Lower leg skin (tissue), 4 donors: ENCODE measurements around the gene ERGIC2. TPM values are rescaled to one million over a fixed set of nuclear protein-coding genes. Genes with fewer than 3 reads are reported as not detected.
"Not testable (repeated sequence)": the region's sequence is repeated elsewhere in the genome, so short reads cannot be mapped to it uniquely, and the experiment has no call there.

Experiments
- DNase-seq, 2 donors: peaks; one replicate each; pipeline ENCODE4 v3.0.0-alpha.2; 2019; ENCODE audit warnings: low spot score in 2 of 2
- H3K4me3 ChIP-seq: fragments of 200-600 bp; sonication (generic); 2 replicates; pipeline ENCODE4 v1.5.1; 2017; ENCODE audit warnings: mild to moderate bottlenecking, low read depth; ENCODE audit not compliant: poor library complexity, severe bottlenecking
- CTCF ChIP-seq, 3 donors: fragments of 450-650 bp; IDR thresholded peaks; one replicate each; pipeline ENCODE4 v1.5.1; 2016; ENCODE audit warnings: antibody characterized with exemption in 3 of 3, mild to moderate bottlenecking in 3 of 3, moderate library complexity in 2 of 3
- POLR2A ChIP-seq, 2 donors: fragments of 450-650 bp; IDR thresholded peaks; one replicate each; pipeline ENCODE4 v1.6.1; 2016 to 2017; ENCODE audit warnings: antibody characterized with exemption in 2 of 2, mild to moderate bottlenecking in 1 of 2, moderate library complexity in 1 of 2
- WGBS, 2 donors: methylation state at CpG; one replicate each; pipeline ENCODE4 v1.1.5; 2018; 5-methylcytosine and 5-hydroxymethylcytosine counted together
- intact Hi-C: fragments of 100-400 bp; cut with DNase I; formaldehyde crosslinking; loops from one replicate; pipeline ENCODE4 v1.15.0; 2023; ENCODE audit warnings: low total_unique reads
- total RNA-seq, 4 donors: library from RNA; depleted of rRNA; stranded (reverse); fragments of >200 nt; gene quantifications; one replicate each; pipeline ENCODE4 v1.1.0, GENCODE V29; 2016

ERGIC2 gene
- total RNA-seq, 4 donors from 2014 or later = 20.8 to 48.2 (median 38.8) TPM

DNA sequence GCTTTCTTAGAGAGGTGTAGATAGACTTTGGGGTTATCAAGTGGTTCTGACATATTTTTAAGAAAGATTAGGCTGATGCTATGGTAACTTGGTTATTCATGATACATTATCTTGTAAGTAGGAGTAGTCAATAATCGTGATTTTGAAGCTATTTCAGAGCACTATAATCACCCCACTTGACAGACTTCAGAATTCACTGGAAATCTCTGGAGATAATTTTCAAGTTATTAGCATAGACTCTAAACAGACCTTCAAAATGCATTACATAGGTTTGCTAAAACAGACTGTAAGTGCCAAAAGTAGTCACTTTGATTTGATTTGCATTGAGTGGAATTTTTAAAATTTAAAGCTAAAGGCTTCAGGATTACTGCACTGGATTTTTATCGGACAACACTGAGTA lies 74.3 kb downstream of the ERGIC2 start:
- DNase-seq = no peak
- no peak overlapping the region for H3K4me3 ChIP-seq
- TF ChIP-seq CTCF (IDR thresholded peaks at IDR 0.05) = no peak
- intact Hi-C loops = no loop called here
- 85 to 94% methylated on average over 2 of the region's 2 CpGs for WGBS, 2 donors

DNA sequence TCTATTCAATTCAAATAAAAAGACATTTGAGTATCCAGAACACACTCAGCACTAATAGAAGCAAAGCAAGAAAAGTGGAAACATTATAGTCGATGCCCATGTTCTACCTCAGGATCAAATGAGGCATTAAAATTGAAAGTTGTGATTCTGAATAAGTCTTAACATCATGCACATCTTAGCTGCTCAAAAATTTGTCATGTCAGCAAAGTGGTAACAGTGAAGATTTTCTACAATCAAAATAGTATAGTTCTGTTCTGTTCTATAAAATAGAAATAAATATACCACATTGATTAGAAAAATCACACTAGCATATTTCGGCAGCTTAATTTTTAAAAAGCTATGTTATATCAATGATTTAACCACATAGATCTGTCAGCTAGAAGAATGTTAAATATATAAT lies 74.7 kb downstream of the ERGIC2 start:
- DNase-seq = no peak
- no peak overlapping the region for H3K4me3 ChIP-seq
- WGBS, 2 donors = 95 to 96% methylated on average over 2 of the region's 2 CpGs
- TF ChIP-seq CTCF (IDR thresholded peaks at IDR 0.05) (no peak), POLR2A (IDR thresholded peaks at IDR 0.05) (no peak)
- intact Hi-C loops = no loop called here

DNA sequence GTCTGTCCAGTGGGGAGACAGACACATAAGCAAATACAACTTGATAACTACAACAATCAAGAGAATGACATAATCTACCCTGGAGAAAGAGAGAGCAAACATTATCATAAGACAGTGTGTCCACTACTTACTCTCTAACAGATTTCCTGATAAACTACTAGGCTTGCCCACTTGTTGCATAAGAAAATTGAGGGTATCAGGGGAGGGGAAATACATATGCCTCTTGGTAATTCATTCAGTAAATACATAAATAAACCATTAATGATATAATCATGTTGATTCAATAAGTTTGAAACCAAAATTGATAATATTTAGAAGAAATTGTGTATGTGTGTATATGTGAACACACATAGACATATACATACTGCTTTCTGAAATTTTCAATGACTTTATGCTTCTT lies 76.6 kb downstream of the ERGIC2 start:
- no peak overlapping the region for H3K4me3 ChIP-seq
- TF ChIP-seq CTCF (IDR thresholded peaks at IDR 0.05) = no peak
- no peak for TF ChIP-seq POLR2A (IDR thresholded peaks at IDR 0.05)
- intact Hi-C loops = no loop called here
- no peak for DNase-seq

GRCh38 chr12:29301114-29301513 lies 79.9 kb downstream of the ERGIC2 start:
- TF ChIP-seq POLR2A (IDR thresholded peaks at IDR 0.05) (no peak), CTCF (IDR thresholded peaks at IDR 0.05) (no peak)
- no peak for DNase-seq
- no peak overlapping the region for H3K4me3 ChIP-seq
- intact Hi-C loops = no loop called here
- WGBS, 2 donors = 76 to 81% methylated on average over 3 of the region's 3 CpGs

- WGBS, 2 donors = 78 to 88% methylated on average over 2 of the region's 2 CpGs
- TF ChIP-seq POLR2A (IDR thresholded peaks at IDR 0.05) = no peak
- TF ChIP-seq CTCF (IDR thresholded peaks at IDR 0.05) = no peak
- no peak overlapping the region for H3K4me3 ChIP-seq
- DNase-seq = no peak
- intact Hi-C loops = no loop called here
Measured at GRCh38 chr12:29299633-29300032, 81.3 kb downstream of the ERGIC2 start.

DNA sequence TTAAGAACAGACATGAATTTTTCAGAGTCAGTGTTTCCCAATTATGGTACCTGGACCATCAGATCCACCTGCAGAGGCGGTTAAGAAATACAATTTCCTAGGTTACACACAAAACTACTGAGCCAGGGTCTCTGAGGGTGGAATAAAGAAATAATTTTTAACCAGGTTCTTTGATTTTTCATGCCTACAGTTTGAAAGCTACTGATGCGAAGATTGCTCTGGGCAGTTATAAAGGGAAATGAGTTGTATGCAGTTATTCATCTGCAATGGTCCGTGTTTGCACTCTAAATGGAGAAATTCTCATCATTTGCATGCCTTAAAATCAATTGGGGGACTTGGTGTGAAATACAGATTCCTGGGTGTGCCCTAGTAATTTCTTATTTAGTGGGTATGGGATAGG lies 89.7 kb downstream of the ERGIC2 start:
- WGBS, 2 donors = 81 to 94% methylated on average over 3 of the region's 3 CpGs
- DNase-seq = no peak
- no peak overlapping the region for H3K4me3 ChIP-seq
- TF ChIP-seq POLR2A (IDR thresholded peaks at IDR 0.05) (no peak), CTCF (IDR thresholded peaks at IDR 0.05) (no peak)
- intact Hi-C loops = no loop called here

DNA sequence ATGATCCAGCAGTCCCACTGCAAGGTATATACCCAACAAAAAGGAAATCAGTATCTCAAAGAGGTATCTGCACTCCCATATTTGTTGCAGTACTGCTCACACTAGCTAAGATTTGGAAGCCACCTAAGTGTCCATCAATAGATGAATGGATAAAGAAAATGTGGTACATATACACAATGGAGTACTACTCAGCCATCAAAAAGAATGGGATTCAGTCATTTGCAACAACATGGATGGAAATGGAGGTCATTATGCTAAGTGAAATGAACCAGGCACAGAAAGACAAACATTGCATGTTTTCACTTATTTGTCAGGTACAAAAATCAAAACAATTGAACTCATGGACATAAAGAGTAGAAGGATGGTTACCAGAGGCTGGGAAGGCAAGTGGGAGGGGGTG lies 90.5 kb downstream of the ERGIC2 start:
- DNase-seq, intact Hi-C loops, H3K4me3 ChIP-seq: not testable (repeated sequence)
